Esophagus squamous epithelium (tissue), 4 donors: ENCODE measurements around the gene KIAA1671.

Experiments
- CTCF ChIP-seq, 6 experiments: fragments of 450-650 bp in 4 of 6; fragments of 200-600 bp in 2 of 6; sonication (generic) in 2 of 6; IDR thresholded peaks; one replicate each; pipeline ENCODE4 v1.5.1; 2016 to 2019; ENCODE audit warnings: antibody characterized with exemption in 6 of 6, mild to moderate bottlenecking in 4 of 6, moderate library complexity in 4 of 6
- POLR2A ChIP-seq, 4 donors: fragments of 450-650 bp; IDR thresholded peaks; one replicate each; pipeline ENCODE4 v1.6.1; 2017; ENCODE audit warnings: antibody characterized with exemption in 4 of 4, mild to moderate bottlenecking in 4 of 4, moderate library complexity in 3 of 4

DNA sequence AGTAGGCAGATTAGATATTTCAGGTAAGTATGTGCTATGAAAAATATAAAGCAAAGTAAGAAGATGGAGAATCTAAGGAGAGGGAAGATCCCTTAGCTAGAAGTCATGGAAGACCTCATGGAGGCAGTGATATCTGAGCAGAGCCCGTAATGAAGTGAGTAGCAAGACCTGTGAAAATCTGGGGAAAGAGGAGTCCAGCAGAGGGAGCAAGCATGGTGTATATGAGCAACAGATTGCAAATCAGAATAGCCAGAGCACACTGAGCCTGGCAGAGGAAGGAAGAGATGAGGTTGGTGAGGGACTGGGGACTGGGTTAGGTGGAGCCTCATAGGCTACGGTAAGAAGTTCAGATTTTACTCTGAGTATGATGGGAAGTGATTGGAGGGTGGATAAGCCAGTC, 15.4 kb upstream of the KIAA1671 start:
- TF ChIP-seq CTCF (IDR thresholded peaks at IDR 0.05) = peak in 3 of 6 experiments; percentile 5 to 46 (median 6)
- TF ChIP-seq POLR2A (IDR thresholded peaks at IDR 0.05) = no peak
